Mesenchymal stem cell (in vitro differentiated cells and primary cell): ENCODE data around the gene BCL6.

Source experiments
- DNase-seq: peaks from one replicate; pipeline ENCODE4 v3.0.0-alpha.2; 2013
- H2AFZ ChIP-seq: one replicate; pipeline ENCODE4 v1.6.1; 2013; ENCODE audit warnings: low read depth, mild to moderate bottlenecking, control low read depth, inconsistent platforms, low read length, moderate library complexity
- H2AK5ac ChIP-seq: 2 replicates; pipeline ENCODE4 v1.6.1; 2013; ENCODE audit warnings: low read length, moderate library complexity, mild to moderate bottlenecking, inconsistent platforms; ENCODE audit not compliant: severe bottlenecking
- H2BK120ac ChIP-seq: one replicate; pipeline ENCODE4 v1.6.1; 2013; ENCODE audit warnings: low read depth, mild to moderate bottlenecking, inconsistent platforms, low read length, moderate library complexity
- H2BK12ac ChIP-seq, 2 experiments: one replicate each; pipeline ENCODE4 v1.6.1; 2013; ENCODE audit warnings: inconsistent platforms in 2 of 2, low read length in 2 of 2, mild to moderate bottlenecking in 2 of 2, moderate library complexity in 2 of 2, control low read depth in 1 of 2
- H2BK15ac ChIP-seq: one replicate; pipeline ENCODE4 v1.6.1; 2013; ENCODE audit warnings: mild to moderate bottlenecking, low read depth, inconsistent platforms; ENCODE audit not compliant: poor library complexity, severe bottlenecking
- H2BK5ac ChIP-seq: 2 replicates; pipeline ENCODE4 v1.6.1; 2013; ENCODE audit warnings: low read depth, mild to moderate bottlenecking, low read length, control low read depth, inconsistent platforms; ENCODE audit not compliant: poor library complexity, severe bottlenecking
- H3K14ac ChIP-seq, 2 experiments: one replicate each; pipeline ENCODE4 v1.6.1; 2013; ENCODE audit warnings: inconsistent platforms in 2 of 2, low read length in 2 of 2, control low read depth in 1 of 2, mild to moderate bottlenecking in 1 of 2, moderate library complexity in 1 of 2
- H3K18ac ChIP-seq, 2 experiments: one replicate each; pipeline ENCODE4 v1.6.1; 2013; ENCODE audit warnings: inconsistent platforms in 2 of 2, low read length in 2 of 2, control low read depth in 1 of 2, low read depth in 1 of 2, mild to moderate bottlenecking in 1 of 2
- H3K23ac ChIP-seq, 2 experiments: one replicate each; pipeline ENCODE4 v1.6.1; 2013; ENCODE audit warnings: inconsistent platforms in 2 of 2, low read length in 2 of 2, mild to moderate bottlenecking in 2 of 2, moderate library complexity in 2 of 2, control low read depth in 1 of 2
- H3K27ac ChIP-seq: 2 replicates; pipeline ENCODE4 v1.5.1; 2013; ENCODE audit warnings: mild to moderate bottlenecking, moderate library complexity, low read length, control low read depth, inconsistent platforms; ENCODE audit not compliant: poor library complexity, severe bottlenecking
- H3K27me3 ChIP-seq, 2 experiments: 2 replicates each; pipeline versions ENCODE4 v1.6.1 to v1.7.0; 2013; ENCODE audit warnings: low read length in 2 of 2, mild to moderate bottlenecking in 2 of 2, moderate library complexity in 2 of 2, control low read depth in 1 of 2, inconsistent platforms in 1 of 2; ENCODE audit not compliant: control insufficient read depth in 1 of 2, insufficient read depth in 1 of 2
- H3K36me3 ChIP-seq, 2 experiments: 2 replicates each; pipeline versions ENCODE4 v1.6.1 to v1.7.0; 2013; ENCODE audit warnings: low read length in 2 of 2, control low read depth in 1 of 2, inconsistent platforms in 1 of 2, low read depth in 1 of 2, mild to moderate bottlenecking in 1 of 2; ENCODE audit not compliant: insufficient read depth in 2 of 2, control insufficient read depth in 1 of 2
- H3K4ac ChIP-seq, 2 experiments: one replicate each; pipeline ENCODE4 v1.6.1; 2013; ENCODE audit warnings: inconsistent platforms in 2 of 2, low read length in 2 of 2, mild to moderate bottlenecking in 2 of 2, moderate library complexity in 2 of 2, control low read depth in 1 of 2, low read depth in 1 of 2
- H3K4me1 ChIP-seq: 2 replicates; pipeline ENCODE4 v1.6.1; 2013; ENCODE audit warnings: low read depth, low read length, control low read depth; ENCODE audit not compliant: control insufficient read depth, insufficient read depth
- H3K4me2 ChIP-seq: 2 replicates; pipeline ENCODE4 v1.6.1; 2013; ENCODE audit warnings: low read length, mild to moderate bottlenecking, inconsistent platforms; ENCODE audit not compliant: poor library complexity, severe bottlenecking
- H3K4me3 ChIP-seq, 2 experiments: 2 replicates each; pipeline versions ENCODE4 v1.5.1 to v1.7.0; 2013; ENCODE audit warnings: low read length in 2 of 2, mild to moderate bottlenecking in 2 of 2, control low read depth in 1 of 2, low read depth in 1 of 2; ENCODE audit not compliant: insufficient read depth in 1 of 2
- H3K79me1 ChIP-seq: replicated peaks from 2 replicates; pipeline ENCODE4 v1.6.1; 2013; ENCODE audit warnings: mild to moderate bottlenecking, control low read depth, low read length, inconsistent platforms; ENCODE audit not compliant: poor library complexity, severe bottlenecking
- H3K9ac ChIP-seq: 2 replicates; pipeline ENCODE4 v1.7.0; 2013; ENCODE audit warnings: mild to moderate bottlenecking, low read length, moderate library complexity
- H3K9me3 ChIP-seq: 2 replicates; pipeline ENCODE4 v1.7.0; 2013; ENCODE audit warnings: mild to moderate bottlenecking, low read length; ENCODE audit not compliant: control insufficient read depth
- H4K8ac ChIP-seq: one replicate; pipeline ENCODE4 v1.6.1; 2013; ENCODE audit warnings: inconsistent platforms, mild to moderate bottlenecking, low read length, moderate library complexity
- H4K91ac ChIP-seq: one replicate; pipeline ENCODE4 v1.6.1; 2013; ENCODE audit warnings: mild to moderate bottlenecking, low read length, inconsistent platforms
- WGBS: methylation state at CpG from one replicate; pipeline ENCODE4 v1.1.7; 2013; ENCODE audit warnings: mixed read lengths; 5-methylcytosine and 5-hydroxymethylcytosine counted together

BCL6 gene

GRCh38 chr3:187735383-187735782, 9.9 kb downstream of the BCL6 start:
- Histone ChIP-seq H3K4me3 (no peak overlapping the region), H4K91ac (no peak overlapping the region), H3K27ac (no peak overlapping the region), H3K23ac (no peak overlapping the region), H2BK120ac (no peak overlapping the region), H4K8ac (no peak overlapping the region), H3K14ac (no peak overlapping the region), H3K79me1 (peaks cover 15% of the 10 kb centered on the region), H3K18ac (no peak overlapping the region), H3K4ac (no peak overlapping the region), H2BK12ac (no peak overlapping the region), H3K36me3 (peaks cover 13 to 44% of the 10 kb centered on the region in 2 experiments), H3K9me3 (no peaks in the 10 kb centered on the region), H2AK5ac (no peak overlapping the region), H2AFZ (no peak overlapping the region), H2BK15ac (no peak overlapping the region), H3K4me1 (peaks cover 16% of the 10 kb centered on the region), H3K9ac (peak overlapping the region; percentile 14), H3K4me2 (no peak overlapping the region), H2BK5ac (no peak overlapping the region), H3K27me3 (no peaks in the 10 kb centered on the region)
- peak; percentile 7 for DNase-seq
- 93% methylated on average over 3 of the region's 3 CpGs for WGBS

GRCh38 chr3:187734841-187735240, 10.4 kb downstream of the BCL6 start:
- Histone ChIP-seq H2BK15ac (no peak overlapping the region), H3K18ac (no peak overlapping the region), H3K79me1 (peaks cover 15% of the 10 kb centered on the region), H3K23ac (no peak overlapping the region), H3K4me1 (peaks cover 14% of the 10 kb centered on the region), H3K9ac (peak overlapping the region; percentile 14), H3K9me3 (no peaks in the 10 kb centered on the region), H3K27ac (no peak overlapping the region), H3K4me3 (no peak overlapping the region), H3K14ac (no peak overlapping the region), H2AFZ (no peak overlapping the region), H2BK5ac (no peak overlapping the region), H3K4ac (no peak overlapping the region), H4K8ac (no peak overlapping the region), H2AK5ac (no peak overlapping the region), H3K36me3 (peaks cover 15 to 49% of the 10 kb centered on the region in 2 experiments), H3K27me3 (no peaks in the 10 kb centered on the region), H4K91ac (no peak overlapping the region), H3K4me2 (no peak overlapping the region), H2BK12ac (no peak overlapping the region), H2BK120ac (no peak overlapping the region)
- peak; percentile 51 for DNase-seq
- WGBS, result no CpG with 5 or more reads among the region's 3 CpGs

GRCh38 chr3:187733371-187733770, 11.9 kb downstream of the BCL6 start:
- H3K14ac ChIP-seq, result no peak overlapping the region
- peaks cover 30 to 64% of the 10 kb centered on the region in 2 experiments for H3K36me3 ChIP-seq
- H3K4me3 ChIP-seq, result no peak overlapping the region
- H3K4me1 ChIP-seq, result peaks cover 12% of the 10 kb centered on the region
- no peak overlapping the region for H2BK5ac ChIP-seq
- no peak overlapping the region for H4K91ac ChIP-seq
- 97% methylated on average over 11 of the region's 11 CpGs for WGBS
- H3K4me2 ChIP-seq, result no peak overlapping the region
- no peak overlapping the region for H3K18ac ChIP-seq
- no peak overlapping the region for H2BK12ac ChIP-seq
- no peaks in the 10 kb centered on the region for H3K9me3 ChIP-seq
- H3K4ac ChIP-seq, result no peak overlapping the region
- H2BK120ac ChIP-seq, result no peak overlapping the region
- no peak overlapping the region for H2BK15ac ChIP-seq
- no peak overlapping the region for H2AK5ac ChIP-seq
- no peak overlapping the region for H3K9ac ChIP-seq
- no peak overlapping the region for H3K23ac ChIP-seq
- no peak overlapping the region for H2AFZ ChIP-seq
- no peak overlapping the region for H3K27ac ChIP-seq
- no peak for DNase-seq
- H4K8ac ChIP-seq, result no peak overlapping the region
- peaks cover 19% of the 10 kb centered on the region for H3K79me1 ChIP-seq
- no peaks in the 10 kb centered on the region for H3K27me3 ChIP-seq

GRCh38 chr3:187729598-187729997, 15.7 kb downstream of the BCL6 start:
- no peak overlapping the region for H2AFZ ChIP-seq
- no peak overlapping the region for H4K8ac ChIP-seq
- no peak overlapping the region for H2BK5ac ChIP-seq
- no peak overlapping the region for H3K4ac ChIP-seq
- no peak overlapping the region for H3K4me2 ChIP-seq
- no peak overlapping the region for H2BK15ac ChIP-seq
- no peak overlapping the region for H3K27ac ChIP-seq
- H3K4me3 ChIP-seq, result no peak overlapping the region
- no peak overlapping the region for H2BK120ac ChIP-seq
- 96% methylated on average over 12 of the region's 12 CpGs for WGBS
- H3K27me3 ChIP-seq, result no peaks in the 10 kb centered on the region
- no peak overlapping the region for H3K9ac ChIP-seq
- no peaks in the 10 kb centered on the region for H3K4me1 ChIP-seq
- no peak overlapping the region for H2BK12ac ChIP-seq
- no peak overlapping the region for H3K23ac ChIP-seq
- peaks cover 61 to 99% of the 10 kb centered on the region in 2 experiments for H3K36me3 ChIP-seq
- peaks cover 20% of the 10 kb centered on the region for H3K79me1 ChIP-seq
- no peak overlapping the region for H3K18ac ChIP-seq
- H3K9me3 ChIP-seq, result no peaks in the 10 kb centered on the region
- DNase-seq, result no peak
- H2AK5ac ChIP-seq, result no peak overlapping the region
- H4K91ac ChIP-seq, result no peak overlapping the region
- no peak overlapping the region for H3K14ac ChIP-seq
